DOHH2 (cell line): ENCODE results near the gene CCR5AS.
"Not testable (repeated sequence)": the region's sequence is repeated elsewhere in the genome, so short reads cannot be mapped to it uniquely, and the experiment has no call there.

ENCODE experiments used
- H3F3A ChIP-seq: fragments of 200-600 bp; sonication (generic), shearing (Covaris generic); 2 replicates; pipeline ENCODE4 v1.6.0; 2016; ENCODE audit warnings: antibody characterized with exemption, mild to moderate bottlenecking; ENCODE audit not compliant: control insufficient read depth, insufficient read depth
- H3K27ac ChIP-seq: fragments of 200-600 bp; sonication (generic); 2 replicates; pipeline ENCODE4 v1.5.1; 2014; ENCODE audit warnings: low read depth, mild to moderate bottlenecking, low read length, moderate library complexity
- H3K27me3 ChIP-seq: fragments of 200-600 bp; sonication (generic); 2 replicates; pipeline ENCODE4 v1.6.1; 2014; ENCODE audit warnings: mild to moderate bottlenecking, low read length, mixed read lengths; ENCODE audit not compliant: control insufficient read depth
- H3K36me3 ChIP-seq: fragments of 200-600 bp; sonication (generic); 2 replicates; pipeline ENCODE4 v1.6.1; 2014; ENCODE audit warnings: mild to moderate bottlenecking, low read length, moderate library complexity, mixed read lengths; ENCODE audit not compliant: control insufficient read depth
- H3K4me1 ChIP-seq: fragments of 200-600 bp; sonication (generic); 2 replicates; pipeline ENCODE4 v1.6.1; 2014; ENCODE audit warnings: mild to moderate bottlenecking, low read length, mixed read lengths; ENCODE audit not compliant: control insufficient read depth
- H3K4me2 ChIP-seq: fragments of 200-600 bp; sonication (generic); 2 replicates; pipeline ENCODE4 v1.6.0; 2014; ENCODE audit warnings: mild to moderate bottlenecking, low read length, moderate library complexity
- H3K4me3 ChIP-seq: fragments of 200-600 bp; sonication (generic); 2 replicates; pipeline ENCODE4 v1.5.1; 2014; ENCODE audit warnings: mild to moderate bottlenecking, low read length, mixed read lengths
- H3K79me2 ChIP-seq: fragments of 200-600 bp; sonication (generic); 2 replicates; pipeline ENCODE4 v1.6.1; 2014; ENCODE audit warnings: mild to moderate bottlenecking, low read length, mixed read lengths; ENCODE audit not compliant: control insufficient read depth
- H3K9me2 ChIP-seq: fragments of 200-600 bp; sonication (generic); replicated peaks from 2 replicates; pipeline ENCODE4 v1.6.1; 2014; ENCODE audit warnings: mild to moderate bottlenecking, low read length, mixed read lengths; ENCODE audit not compliant: control insufficient read depth
- H3K9me3 ChIP-seq: fragments of 200-600 bp; sonication (generic); 2 replicates; pipeline ENCODE4 v1.6.1; 2014; ENCODE audit warnings: antibody characterized with exemption, low read length, mixed read lengths; ENCODE audit not compliant: control insufficient read depth, insufficient read depth
- H4K20me1 ChIP-seq: fragments of 200-600 bp; sonication (generic); 2 replicates; pipeline ENCODE4 v1.6.0; 2014; ENCODE audit warnings: low read depth, mild to moderate bottlenecking, antibody characterized with exemption, low read length, moderate library complexity; ENCODE audit not compliant: control insufficient read depth, insufficient read depth
- CTCF ChIP-seq: fragments of 200-600 bp; sonication (generic); IDR thresholded peaks from one replicate; pipeline ENCODE4 v1.5.1; 2014; ENCODE audit warnings: antibody characterized with exemption, mild to moderate bottlenecking, low read depth, low read length; ENCODE audit not compliant: poor library complexity, severe bottlenecking
- EZH2phosphoT487 ChIP-seq: fragments of 200-600 bp; sonication (generic); IDR thresholded peaks from 2 replicates; pipeline ENCODE4 v1.6.1; 2017; ENCODE audit warnings: borderline replicate concordance, mild to moderate bottlenecking, antibody characterized with exemption, low read length, moderate library complexity, mixed read lengths

The CCR5AS gene

GRCh38 chr3:46435081-46435726 lies 28.3 kb upstream of the CCR5AS start:
- Histone ChIP-seq H3K4me3 (no peak overlapping the region), H3K4me2 (no peak overlapping the region), H3F3A (no peaks in the 10 kb centered on the region), H3K9me2 (no peaks in the 10 kb centered on the region), H3K4me1 (peaks cover under 1% of the 10 kb centered on the region), H3K9me3 (peaks cover 5% of the 10 kb centered on the region; the same call in 1 of the 2 replicates), H3K27ac (no peak overlapping the region), H3K27me3 (0 out of 2 replicates have a peak, but pooled peaks cover 8% of the 10 kb centered on the region), H4K20me1 (no peaks in the 10 kb centered on the region), H3K36me3 (no peaks in the 10 kb centered on the region), H3K79me2 (no peaks in the 10 kb centered on the region)
- TF ChIP-seq EZH2phosphoT487 (no peak), CTCF (no peak)

DNA sequence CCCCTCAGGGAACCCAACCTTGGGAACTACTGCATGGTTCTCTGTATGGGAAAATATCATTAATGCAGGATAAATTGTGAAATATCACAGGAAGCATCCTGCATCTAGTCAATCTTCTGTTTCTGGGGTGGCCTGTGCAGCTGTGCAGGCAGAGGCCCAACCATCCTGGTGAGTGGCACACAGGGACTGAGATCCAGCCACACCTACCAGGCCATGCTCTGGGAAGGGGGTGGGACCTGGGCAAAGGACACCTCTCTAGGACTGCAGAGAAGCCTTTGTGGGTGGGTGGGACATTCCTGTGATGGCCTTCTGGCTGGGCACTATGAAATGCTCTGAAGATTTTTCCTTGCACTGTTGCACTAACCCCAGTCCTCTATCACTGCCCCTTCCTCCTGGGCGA lies 27.0 kb upstream of the CCR5AS start:
- H3K79me2 ChIP-seq, result no peaks in the 10 kb centered on the region
- TF ChIP-seq EZH2phosphoT487 (no peak), CTCF (no peak)
- H3K36me3 ChIP-seq, result no peaks in the 10 kb centered on the region
- H3K9me2 ChIP-seq, result no peaks in the 10 kb centered on the region
- H3F3A ChIP-seq, result no peaks in the 10 kb centered on the region
- H3K27ac ChIP-seq, result no peak overlapping the region
- no peaks in the 10 kb centered on the region for H4K20me1 ChIP-seq
- 0 out of 2 replicates have a peak, but pooled peaks cover 4% of the 10 kb centered on the region for H3K27me3 ChIP-seq
- H3K4me2 ChIP-seq, result no peak overlapping the region
- no peak overlapping the region for H3K4me3 ChIP-seq
- H3K4me1 ChIP-seq, result no peaks in the 10 kb centered on the region
- peaks cover 5% of the 10 kb centered on the region; the same call in 1 of the 2 replicates for H3K9me3 ChIP-seq

DNA sequence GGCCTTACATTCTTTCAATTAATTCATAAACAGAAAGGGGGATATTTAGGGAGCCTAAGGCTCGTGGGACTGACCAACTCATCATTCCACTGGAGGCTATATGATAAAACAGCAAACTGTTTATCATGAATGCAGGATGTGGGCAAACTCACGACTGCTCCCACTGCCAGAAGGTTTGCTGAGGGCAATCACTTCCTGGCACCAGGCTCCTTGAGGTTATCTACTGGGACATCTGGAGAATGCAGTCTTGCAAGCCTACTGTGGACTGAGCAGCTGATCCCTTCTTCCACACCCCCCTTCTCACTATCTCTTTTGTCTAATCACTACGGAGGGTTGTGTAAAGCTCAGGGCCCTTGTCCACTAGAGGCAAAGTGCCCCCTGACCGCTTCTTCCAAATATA lies 26.3 kb upstream of the CCR5AS start:
- not testable (repeated sequence) for H3F3A ChIP-seq, H3K36me3 ChIP-seq, H3K9me2 ChIP-seq, H3K27ac ChIP-seq, H3K27me3 ChIP-seq, H3K9me3 ChIP-seq, H4K20me1 ChIP-seq, H3K4me2 ChIP-seq, H3K4me3 ChIP-seq, H3K79me2 ChIP-seq, H3K4me1 ChIP-seq

- not testable (repeated sequence) for H3F3A ChIP-seq, H3K79me2 ChIP-seq, H3K36me3 ChIP-seq, H3K9me3 ChIP-seq, H3K27ac ChIP-seq, H3K4me1 ChIP-seq, H3K4me2 ChIP-seq, H4K20me1 ChIP-seq, H3K9me2 ChIP-seq, H3K27me3 ChIP-seq, H3K4me3 ChIP-seq
Observed at GRCh38 chr3:46431905-46432304, 25.0 kb upstream of the CCR5AS start.

GRCh38 chr3:46430879-46431278 lies 24.0 kb upstream of the CCR5AS start:
- not testable (repeated sequence) for H3K4me1 ChIP-seq, H3K36me3 ChIP-seq

More at GRCh38 chr3:46430879-46431278, 24.0 kb upstream of the CCR5AS start:
- not testable (repeated sequence) for H3K27me3 ChIP-seq, H3K27ac ChIP-seq, H3K79me2 ChIP-seq, H3F3A ChIP-seq, H4K20me1 ChIP-seq, H3K4me3 ChIP-seq, H3K4me2 ChIP-seq, H3K9me3 ChIP-seq, H3K9me2 ChIP-seq
